HS-27A (cell line): Measurements from ENCODE around the gene EMX1.

Experiments used
- DNase-seq: peaks from one replicate; pipeline ENCODE4 v3.0.0-alpha.2; 2012; ENCODE audit warnings: low read depth, missing footprints

Gene EMX1

DNA sequence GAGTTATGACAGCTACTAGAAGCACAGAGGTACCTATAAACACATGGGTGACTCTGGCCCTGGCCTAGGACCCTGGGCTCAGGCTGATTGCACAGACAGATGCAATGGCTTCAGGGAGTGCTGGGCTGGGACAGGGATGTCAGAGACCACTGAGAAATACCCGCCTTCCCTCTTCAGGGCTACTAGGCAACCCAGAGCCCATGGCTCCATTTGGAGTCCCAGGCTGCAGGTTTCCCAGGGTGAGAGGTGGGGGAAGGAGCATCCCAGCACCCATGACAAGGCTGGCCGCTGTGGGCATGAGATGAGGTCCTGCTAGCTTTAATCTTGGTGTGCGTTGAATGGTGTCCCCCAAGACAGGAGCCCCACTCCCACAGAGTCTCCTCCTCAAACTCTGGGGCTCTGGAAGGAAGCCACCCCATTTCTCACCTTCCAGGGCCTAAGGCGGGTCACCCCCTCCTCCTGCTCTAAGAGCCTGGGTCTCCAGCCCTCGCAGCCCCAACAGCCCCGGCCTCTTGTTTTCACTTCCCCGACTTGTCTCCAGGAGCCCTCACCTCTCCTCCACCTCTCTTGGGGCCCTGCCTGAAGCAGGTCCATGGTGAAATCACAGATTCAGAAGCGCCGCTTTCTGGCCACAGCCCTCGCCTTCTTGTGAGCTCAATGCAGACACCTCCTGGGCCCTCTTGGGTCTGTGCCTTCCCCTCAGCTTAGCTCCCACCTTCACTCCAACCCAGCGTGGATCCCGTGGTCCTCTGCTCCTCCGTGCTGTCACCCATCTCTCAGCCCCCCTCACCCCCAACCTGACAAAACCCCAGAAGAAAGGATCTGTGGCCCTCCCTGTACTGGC lies 41.4 kb downstream of the EMX1 start:
- DNase-seq: no peak

DNA sequence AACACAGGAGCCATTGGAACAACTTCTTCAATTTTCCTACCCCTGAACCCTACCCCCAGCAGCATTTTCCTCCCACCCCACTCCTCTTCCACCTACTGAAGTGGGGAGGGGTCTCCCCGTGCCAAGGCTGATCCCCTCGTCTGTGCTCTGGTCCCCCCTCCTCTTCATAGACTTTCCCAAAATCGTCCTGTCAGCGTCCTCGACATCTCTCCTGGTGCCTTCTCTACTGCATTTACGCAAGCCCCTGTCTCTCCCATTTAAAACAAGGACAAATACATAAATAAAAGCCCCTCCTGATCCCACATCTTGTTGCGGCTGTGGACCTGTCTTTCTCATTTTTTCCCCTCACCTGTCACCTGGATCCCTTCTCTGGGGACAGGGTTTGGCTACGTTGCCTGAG lies 42.2 kb downstream of the EMX1 start:
- DNase-seq: no peak

DNA sequence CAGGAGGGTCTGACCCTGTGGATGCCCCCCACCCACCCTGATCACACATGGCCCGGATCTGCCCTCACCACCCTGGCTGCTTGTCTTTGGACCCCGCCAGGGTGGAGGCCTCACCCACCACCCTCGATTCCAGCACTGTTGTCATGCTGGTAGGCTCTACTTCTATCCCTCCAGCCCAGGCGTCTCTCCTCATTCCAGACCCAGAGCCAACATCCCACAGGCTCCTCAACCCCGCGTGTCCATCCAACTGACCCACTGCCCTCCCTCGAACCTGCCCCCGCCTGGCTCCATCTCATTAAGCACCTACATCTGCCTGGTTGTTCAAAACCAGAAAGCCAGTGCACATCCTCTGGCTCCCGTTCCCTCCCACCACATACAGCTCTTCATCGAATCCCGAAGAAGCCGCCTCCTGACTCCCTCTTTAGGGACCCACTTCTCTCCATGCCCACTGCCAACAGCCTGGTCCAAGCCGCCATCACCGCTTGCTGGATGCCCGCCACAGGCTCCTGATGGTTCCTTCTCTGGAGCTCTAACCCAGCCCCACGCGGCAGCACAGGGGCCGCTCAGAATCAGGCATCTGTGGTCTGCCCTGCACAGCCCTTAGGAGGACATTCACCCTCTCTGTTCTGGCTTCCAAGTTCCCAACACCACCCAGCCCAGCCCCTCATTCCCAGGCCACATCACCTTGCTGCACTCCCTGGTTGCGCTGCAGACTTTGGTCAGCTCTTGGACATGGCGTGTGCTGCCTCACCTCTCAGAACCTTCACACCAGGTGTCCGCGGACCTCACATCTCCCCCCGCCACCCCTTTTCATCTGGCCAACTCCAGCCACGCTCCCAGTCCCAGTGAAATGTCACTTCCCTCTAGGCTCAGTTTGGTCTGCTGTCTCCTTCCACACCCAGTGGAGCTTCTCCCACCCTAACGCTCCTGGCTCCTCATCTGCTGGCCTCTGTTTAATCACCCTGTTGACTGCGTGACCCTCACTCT lies 43.0 kb downstream of the EMX1 start:
- DNase-seq: no peak

DNA sequence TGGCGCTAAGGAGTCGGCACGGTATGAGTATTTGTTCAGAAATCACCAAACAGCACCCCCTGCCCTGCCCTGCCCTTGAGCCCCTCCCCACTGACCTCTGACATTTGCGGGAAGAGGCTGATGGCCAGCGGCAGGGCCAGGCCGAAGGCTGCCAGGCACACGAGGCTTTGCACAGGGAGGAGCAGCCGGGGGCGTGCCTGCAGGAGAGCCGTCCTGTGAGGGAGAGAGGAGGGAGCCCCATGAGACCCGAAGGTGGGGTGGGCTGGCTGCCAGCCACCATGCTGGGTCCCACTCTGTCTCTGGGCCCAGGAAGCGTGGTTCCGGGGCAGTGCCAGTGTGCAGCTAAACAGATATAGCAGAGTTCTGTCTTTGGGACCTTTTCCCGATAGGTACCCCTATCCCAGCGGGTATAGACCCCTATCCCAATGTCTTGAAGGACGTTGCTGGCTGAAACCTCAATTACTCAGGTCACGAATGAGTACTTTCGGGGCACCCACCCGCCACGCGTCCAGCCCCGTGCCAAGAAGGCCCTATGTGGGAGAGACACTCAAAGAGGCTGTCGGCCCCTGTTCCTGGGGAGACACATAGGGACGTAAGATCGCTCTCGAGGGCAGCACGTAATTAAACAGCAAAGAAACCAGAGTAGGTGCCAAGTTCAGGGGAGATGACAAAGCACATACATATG lies 43.9 kb downstream of the EMX1 start:
- DNase-seq: no peak

DNA sequence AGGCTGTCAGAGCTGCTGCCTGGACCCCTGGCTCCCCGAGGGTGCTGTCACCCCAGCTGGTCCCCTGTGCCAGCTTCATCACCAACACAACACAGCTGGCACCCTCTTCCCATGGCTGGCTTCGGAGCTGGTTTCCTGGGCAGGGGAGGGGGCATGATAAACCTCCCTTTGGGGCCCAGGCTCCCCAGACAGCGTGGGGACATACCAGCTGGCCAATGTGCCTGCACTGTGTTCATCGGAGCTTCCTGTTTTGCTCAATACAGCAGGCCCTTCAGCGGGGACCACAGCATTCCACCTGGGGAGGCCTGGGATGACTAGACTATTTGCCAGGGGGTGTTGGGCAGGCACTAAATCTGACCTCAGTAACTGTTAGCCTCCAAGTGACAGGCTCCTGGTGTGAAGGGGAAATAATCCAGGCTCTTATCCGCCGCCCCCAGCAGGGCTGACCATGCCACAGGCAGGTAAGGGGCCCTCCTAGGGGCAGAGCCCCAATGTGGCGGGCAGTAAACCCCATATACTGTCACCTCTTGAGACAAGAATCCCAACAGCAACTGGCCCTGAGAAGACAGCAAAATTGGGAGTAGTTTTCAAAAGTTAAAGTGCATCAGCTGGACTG lies 44.6 kb downstream of the EMX1 start:
- DNase-seq: no peak

DNA sequence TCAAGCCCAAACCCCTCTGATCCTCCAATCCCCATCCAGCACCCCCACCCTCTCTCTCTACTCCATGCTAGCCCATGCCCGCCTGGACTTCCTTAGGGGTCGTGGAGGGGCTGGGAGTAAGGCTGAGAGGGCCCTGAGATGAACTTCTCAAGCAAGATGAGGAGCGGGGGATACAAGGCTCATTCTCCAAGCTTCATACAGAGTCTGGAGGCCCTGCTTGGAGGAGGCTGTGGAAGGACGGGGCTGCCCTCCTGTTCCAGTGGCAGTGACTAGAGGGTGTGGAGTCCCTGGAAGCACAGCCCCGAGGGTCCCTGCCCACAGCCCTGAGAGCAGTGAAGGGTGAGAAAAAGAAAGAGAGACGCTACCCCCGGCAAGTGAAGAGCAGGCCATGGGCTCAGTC lies 45.6 kb downstream of the EMX1 start:
- DNase-seq: no peak

DNA sequence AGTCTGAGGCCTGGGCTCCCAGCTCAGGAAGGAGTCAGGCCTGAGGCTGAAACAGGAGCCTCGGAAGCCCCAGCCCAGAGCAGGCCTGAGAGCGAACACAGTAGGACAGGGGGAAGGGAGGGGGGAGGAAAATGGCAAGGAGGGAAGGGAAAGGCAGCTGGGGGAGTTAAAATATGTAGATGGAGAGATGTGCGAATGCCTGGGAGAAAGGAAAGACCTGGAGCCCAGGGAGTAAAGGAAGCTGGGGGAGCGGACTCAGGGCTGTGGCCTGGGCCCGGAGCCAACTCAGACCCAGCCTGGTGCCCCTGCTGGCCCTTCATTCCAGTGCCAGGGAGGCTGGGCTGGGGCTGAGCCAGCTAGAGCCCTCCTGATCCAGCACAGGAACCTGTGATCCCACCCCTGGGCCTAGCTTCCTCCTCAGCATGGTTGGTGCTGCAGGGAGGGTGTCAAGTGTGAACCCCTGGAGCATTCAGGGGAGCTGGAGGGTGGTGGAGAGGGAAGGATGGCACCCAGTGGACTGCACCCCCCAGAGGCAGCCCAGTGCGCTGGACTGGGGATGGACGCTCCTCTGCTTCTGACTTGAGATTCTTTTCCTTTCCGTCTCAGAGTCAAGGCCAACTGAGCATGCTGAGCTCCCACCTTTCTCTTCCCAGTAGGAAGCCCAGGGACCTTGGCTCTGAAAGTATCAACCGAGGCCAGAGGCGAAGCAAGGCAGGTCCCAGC lies 46.3 kb downstream of the EMX1 start:
- no peak for DNase-seq

DNA sequence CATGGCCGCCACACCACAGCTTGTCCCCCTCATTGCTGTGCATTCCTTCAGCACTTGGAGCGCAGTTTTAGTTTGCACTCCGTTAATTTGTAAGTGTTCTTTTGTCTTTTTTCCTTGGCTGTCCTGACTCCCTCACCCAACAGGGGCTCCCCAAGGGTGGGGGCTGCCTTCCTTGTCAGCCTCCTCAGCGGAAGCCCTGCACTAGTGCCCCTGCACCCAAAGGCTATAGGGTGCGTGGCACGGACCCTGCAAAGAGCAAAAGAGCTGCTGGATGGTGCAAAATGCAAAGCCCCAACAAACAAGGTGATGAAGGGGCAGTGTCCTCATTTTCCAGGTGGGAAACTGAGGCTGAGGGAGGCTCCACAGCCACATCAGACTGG lies 46.8 kb downstream of the EMX1 start:
- DNase-seq: no peak

DNA sequence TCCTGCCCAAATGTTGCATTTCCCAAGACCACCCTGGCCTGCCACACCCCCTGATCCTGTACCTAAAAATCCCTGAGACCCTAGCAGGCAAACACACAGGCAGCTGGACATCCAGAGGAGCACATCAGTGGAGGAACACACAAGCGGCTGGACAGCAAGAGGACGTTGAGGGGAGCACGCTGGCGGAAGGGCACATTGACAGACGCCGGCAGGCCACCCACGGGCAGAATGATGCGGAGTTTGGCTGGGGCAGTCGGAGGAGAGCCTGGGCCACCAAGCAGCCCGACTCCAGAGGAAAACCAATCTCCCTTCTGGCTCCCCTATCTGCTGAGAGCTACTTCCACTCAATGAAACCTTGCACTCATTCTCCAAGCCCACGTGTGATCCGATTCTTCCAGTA lies 47.7 kb downstream of the EMX1 start:
- DNase-seq: no peak

DNA sequence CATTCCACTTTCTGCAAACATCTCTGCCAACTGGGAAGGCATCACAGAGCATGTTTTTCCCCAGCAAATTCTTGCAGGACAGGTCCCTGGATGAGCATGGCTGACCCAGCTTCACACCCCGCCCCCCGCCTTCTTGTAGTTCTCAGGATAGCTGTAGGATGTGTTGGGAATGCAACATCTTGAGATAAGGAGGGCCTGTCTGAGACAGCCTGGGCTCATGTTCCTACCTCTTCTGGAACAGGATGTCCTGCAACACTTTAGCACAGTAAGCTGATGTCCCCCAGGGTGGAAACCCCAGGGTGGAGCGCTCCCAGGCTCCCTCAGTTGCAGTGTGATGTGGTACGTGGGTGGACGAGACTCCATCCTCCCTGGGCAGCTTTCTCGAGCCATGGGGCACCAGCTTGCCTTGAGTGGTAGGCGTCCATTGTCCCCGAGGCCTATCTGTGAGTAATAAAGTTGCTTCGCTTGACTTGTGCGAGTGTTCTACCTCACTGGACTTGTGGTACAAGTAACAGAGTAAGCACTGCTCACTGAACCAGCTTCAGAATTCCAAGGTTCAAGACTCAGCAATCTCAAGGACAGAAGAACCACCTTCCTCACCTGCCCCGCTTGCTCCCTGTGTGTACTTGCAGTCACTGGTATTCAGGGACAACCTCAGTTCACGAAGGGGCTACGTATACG lies 48.6 kb downstream of the EMX1 start:
- DNase-seq: no peak

DNA sequence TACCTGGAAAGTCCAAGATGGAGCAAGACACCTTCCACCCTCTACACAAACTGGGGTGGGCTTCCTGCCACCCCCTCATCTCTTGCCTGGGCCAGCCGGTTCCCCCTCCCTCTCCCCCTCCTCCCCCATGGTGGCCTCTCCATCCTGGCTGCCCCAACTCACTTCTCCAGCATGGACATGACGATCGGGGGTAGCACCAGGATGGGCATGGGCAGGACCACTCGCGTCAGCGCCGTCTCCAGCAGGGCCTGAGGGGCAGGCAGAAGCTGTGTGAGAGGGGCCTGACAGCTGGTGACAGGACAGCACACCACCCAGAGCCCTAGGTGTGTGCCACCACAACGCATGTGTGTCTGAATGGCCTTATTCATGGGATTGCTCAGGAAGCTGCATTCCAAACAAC lies 51.0 kb downstream of the EMX1 start:
- DNase-seq: no peak

DNA sequence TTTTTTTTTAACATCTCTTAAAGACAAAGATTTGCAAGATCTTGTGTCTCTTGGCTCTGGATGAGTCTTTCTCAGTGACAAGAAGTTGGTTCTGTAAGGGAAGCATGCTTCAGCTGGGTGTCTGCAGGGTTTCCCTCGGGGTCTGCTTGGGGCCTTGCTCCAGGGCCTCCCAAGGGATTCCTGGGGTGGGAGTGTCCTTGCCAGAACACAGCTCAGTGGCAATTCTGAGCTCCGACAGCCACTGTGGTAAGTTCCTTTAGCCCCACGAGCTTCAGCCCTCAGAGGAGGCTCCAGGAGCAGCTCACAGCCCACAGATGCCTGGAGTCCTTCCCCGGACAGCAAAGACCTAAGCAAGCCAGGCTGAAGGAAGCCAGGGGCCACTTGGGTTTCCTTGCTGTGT lies 52.4 kb downstream of the EMX1 start:
- no peak for DNase-seq

DNA sequence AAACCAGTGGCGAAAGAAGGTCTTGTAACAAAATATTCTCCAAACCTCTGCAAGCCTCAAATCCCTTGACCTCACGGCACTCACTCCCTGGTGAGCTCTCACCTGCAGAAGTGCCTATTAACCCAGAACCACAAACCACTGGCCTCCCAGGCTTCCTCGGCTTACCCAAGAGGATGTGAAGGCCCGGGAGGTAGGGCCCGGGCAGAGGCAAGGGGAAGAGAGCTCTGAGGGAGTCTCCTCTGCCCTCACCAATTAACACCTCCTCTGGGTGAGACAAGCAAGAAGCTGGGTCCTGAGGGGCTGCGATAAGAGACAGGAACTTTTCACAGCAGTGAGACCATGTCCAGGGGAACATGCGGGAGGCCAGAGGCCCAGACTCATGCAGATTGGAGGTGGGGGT lies 53.7 kb downstream of the EMX1 start:
- no peak for DNase-seq

DNA sequence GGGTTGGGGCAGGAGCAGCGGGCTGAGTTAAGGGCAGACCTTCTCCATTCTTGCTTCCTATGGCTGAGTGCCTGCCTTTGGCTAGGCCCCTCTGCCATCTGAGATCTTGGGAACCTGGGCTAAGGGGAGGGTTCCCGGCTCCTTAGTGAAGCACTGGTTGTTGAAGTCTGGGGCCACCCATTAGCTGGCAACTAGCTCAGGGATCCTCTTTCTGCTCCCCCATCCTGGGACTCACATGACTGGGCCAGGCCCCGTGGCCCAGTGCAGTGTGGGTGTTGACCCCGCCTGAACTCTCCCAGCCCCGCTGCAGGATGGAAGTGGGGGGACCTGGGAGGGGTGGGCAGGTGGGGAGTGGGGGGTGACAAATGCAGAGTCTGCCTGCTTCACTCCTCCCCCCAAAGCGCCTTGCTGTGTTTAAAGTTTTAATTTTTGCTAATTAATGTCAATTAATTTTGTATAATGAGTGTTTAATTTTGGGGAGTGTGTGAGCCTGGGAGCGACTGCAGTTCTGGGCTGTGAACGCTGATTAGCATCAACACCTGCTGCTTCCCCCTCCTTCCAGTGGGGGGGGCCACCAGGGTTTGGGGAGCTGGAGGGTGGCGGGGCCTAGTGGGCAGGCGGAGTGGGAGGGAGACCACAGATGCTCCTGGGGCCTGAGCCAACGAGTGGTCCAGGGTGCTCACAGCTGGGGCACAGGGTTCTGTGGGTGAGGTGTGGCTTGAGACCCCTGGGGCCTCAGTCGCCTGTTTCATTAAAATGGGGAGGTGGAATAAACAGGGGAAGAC lies 55.2 kb downstream of the EMX1 start:
- no peak for DNase-seq

DNA sequence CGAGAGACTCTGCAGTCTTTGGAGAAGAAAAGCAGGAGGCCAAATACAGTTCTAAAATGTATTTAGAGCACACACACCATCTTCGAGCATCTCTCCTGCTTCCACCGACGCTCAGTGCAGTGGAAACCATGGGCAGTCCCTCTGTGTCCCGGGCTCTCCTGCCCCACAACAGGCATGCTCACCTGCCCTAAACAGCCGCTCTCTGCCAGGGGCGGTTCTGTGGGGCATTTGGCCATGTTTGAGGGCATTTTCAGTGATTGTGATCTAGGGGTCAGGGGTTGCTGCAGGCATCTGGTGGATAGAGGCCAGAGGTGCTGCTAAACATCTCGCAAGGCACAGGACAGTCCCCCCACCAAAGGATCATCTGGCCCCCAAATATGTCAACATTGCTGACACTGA lies 55.8 kb downstream of the EMX1 start:
- no peak for DNase-seq

DNA sequence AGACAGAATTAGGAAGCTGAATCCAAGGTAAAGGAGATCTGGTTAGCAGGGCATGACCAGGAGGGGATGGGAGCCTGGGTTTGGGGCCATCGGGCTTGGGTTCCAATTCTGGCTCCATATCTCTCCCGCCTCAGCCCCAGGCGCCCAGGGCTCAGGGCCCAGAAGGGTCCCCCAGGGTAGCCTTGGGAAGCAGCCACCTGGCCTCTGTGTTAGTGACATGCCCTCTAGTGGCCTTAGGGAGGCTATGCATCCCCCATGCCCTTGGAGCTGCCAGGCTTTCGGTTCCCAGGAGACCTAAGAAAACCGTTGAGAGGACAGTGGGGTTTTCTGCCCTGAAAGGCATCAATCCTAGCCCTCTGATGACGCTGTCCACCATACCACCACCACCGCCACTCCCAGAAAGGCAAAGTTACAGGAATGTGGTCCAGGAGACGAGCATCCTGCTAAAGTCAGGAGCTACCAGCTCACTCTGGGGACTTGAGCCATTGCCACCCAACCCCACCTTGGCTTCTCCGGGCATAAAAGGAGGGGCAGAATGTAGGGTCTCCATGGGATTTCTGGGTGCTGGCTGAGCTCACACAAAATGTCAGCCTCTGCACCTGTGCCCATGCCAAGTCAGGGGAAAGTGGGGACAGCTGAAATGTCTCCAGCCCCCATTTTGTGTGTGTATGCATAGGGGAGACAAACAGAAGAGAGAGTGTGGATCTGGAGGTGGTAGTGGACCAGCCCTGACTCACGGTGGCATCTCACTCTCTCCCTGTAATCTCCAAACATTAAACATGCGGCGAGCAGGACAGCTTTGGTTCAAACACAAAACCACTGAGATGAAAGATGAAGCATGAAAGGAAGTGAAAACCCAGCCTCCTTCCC lies 56.5 kb downstream of the EMX1 start:
- no peak for DNase-seq

DNA sequence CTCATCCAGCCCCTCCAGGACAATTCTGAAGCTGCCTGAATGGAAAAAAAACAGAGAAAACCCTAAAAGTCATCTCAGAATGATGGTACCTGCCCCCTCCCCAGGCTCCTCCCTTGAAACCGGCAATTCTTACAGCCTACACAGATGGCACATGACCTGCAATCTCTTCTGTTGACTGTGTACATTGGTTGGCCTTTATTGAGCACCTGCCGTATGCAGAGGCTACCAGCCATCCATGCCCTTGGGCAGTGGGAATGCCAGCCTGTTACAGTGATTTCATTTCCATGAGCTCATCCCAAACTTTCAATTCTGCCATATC lies 57.1 kb downstream of the EMX1 start:
- no peak for DNase-seq

DNA sequence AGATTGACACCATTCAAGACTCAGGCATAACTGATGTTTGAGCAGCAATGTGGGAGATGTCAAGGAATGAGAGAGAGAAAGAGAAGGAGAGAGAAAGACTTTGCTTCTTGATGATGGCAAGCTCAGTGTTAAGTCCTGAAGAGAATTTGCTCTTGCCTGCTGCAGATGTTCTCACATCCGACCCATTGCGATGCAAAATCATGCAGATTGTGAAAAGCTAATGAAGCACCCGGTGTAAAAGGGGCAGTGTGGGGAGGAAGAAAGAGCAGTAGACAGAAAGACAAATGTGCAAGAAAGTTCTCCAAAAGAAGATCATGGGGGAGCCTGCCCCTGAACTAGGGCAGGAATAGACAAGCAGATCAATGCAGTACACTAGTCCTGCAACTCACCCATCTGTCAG lies 57.7 kb downstream of the EMX1 start:
- DNase-seq: no peak

DNA sequence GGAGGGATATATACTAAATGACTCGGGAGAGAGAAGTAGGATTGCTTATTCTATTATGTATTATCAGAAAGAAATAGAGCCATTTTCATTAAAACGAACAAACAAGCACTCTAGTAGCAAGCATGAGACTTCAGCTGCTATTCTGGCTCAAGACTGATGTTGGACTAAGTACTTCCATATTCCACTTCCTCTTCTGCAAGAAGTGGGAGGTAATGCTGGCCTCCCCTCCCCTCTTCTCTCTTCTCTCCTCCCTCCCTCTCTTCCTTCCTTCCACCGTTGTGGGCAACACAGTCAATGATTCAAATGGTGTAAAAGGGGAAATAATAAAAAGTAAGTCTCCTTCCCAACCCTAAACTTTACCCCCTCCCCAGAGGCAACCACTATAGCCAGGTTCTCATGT lies 62.6 kb downstream of the EMX1 start:
- no peak for DNase-seq
